ENCODE results near the gene ASIP. TPM values are rescaled to one million over a fixed set of nuclear protein-coding genes. Genes with fewer than 3 reads are reported as not detected.

Gene ASIP
- total and polyA plus RNA-seq, 4 donors = 0.39 to 0.62 TPM; not detected in 2

- no peak for TF ChIP-seq NR2F2 (IDR thresholded peaks at IDR 0.05)
- no peak for TF ChIP-seq YY1 (IDR thresholded peaks at IDR 0.05)
- no peak for TF ChIP-seq REST (IDR thresholded peaks at IDR 0.05)
- TF ChIP-seq FOXA2 (IDR thresholded peaks at IDR 0.05) = no peak
- no peak for TF ChIP-seq RXRA (IDR thresholded peaks at IDR 0.05)
- TF ChIP-seq MAX (IDR thresholded peaks at IDR 0.05) = no peak
- no peak for TF ChIP-seq TAF1 (conservative IDR thresholded peaks at IDR 0.05)
- TF ChIP-seq FOXA1 (IDR thresholded peaks at IDR 0.05) = no peak
- no peak for TF ChIP-seq GABPA (IDR thresholded peaks at IDR 0.05 in 1 of 2, conservative IDR thresholded peaks at IDR 0.05 in 1 of 2)
- TF ChIP-seq, protein P1, sequence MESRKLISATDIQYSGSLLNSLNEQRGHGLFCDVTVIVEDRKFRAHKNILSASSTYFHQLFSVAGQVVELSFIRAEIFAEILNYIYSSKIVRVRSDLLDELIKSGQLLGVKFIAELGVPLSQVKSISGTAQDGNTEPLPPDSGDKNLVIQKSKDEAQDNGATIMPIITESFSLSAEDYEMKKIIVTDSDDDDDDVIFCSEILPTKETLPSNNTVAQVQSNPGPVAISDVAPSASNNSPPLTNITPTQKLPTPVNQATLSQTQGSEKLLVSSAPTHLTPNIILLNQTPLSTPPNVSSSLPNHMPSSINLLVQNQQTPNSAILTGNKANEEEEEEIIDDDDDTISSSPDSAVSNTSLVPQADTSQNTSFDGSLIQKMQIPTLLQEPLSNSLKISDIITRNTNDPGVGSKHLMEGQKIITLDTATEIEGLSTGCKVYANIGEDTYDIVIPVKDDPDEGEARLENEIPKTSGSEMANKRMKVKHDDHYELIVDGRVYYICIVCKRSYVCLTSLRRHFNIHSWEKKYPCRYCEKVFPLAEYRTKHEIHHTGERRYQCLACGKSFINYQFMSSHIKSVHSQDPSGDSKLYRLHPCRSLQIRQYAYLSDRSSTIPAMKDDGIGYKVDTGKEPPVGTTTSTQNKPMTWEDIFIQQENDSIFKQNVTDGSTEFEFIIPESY (IDR thresholded peaks at IDR 0.05) = no peak
- TF ChIP-seq EGR1 (IDR thresholded peaks at IDR 0.05; ENCODE audit: low read depth in 2 of 2) = no peak
- no peak for TF ChIP-seq CTCF (IDR thresholded peaks at IDR 0.05; ENCODE audit: low read depth, low read length, missing input control)
- TF ChIP-seq ATF3 (IDR thresholded peaks at IDR 0.05) = no peak
- no peak for TF ChIP-seq SP1 (IDR thresholded peaks at IDR 0.05)
- TF ChIP-seq RAD21 (IDR thresholded peaks at IDR 0.05) = no peak
- no peak for TF ChIP-seq HNF4A (conservative IDR thresholded peaks at IDR 0.05)
- TF ChIP-seq JUND (IDR thresholded peaks at IDR 0.05) = no peak
- H3K4me1 ChIP-seq (ENCODE audit: control insufficient read depth in 4 of 4, insufficient read depth in 4 of 4, low read length in 3 of 4) = no peaks in the 10 kb centered on the region
- H3K27me3 ChIP-seq (ENCODE audit: control insufficient read depth in 4 of 4, insufficient read depth in 4 of 4, low read length in 3 of 4) = no peaks in the 10 kb centered on the region
- H3K9ac ChIP-seq (ENCODE audit: low read depth in 1 of 2, low read length in 2 of 2) = no peak overlapping the region
- 96% methylated on average over 4 of the region's 4 CpGs for WGBS
- H3K27ac ChIP-seq (ENCODE audit: low read depth in 1 of 2, low read length in 2 of 2) = no peak overlapping the region
- DNase-seq (ENCODE audit: low spot score) = no peak
- H3K4me3 ChIP-seq (ENCODE audit: low read depth in 1 of 3, low read length in 3 of 3) = no peak overlapping the region
- H3K9me3 ChIP-seq (ENCODE audit: control insufficient read depth in 4 of 4, low read length in 3 of 4) = peaks cover 0 to 3% (median under 1%) of the 10 kb centered on the region in 4 donors
- no peaks in the 10 kb centered on the region for H3K36me3 ChIP-seq (ENCODE audit: control insufficient read depth in 4 of 4, insufficient read depth in 3 of 4, low read depth in 1 of 4, low read length in 3 of 4)
These were observed 31.0 kb upstream of the ASIP start for GRCh38 chr20:34210271-34210670.
